Activated naive CD8-positive, alpha-beta T cell (primary cell): ENCODE data around the gene ZNF20.
"Not testable (repeated sequence)": the region's sequence is repeated elsewhere in the genome, so short reads cannot be mapped to it uniquely, and the experiment has no call there.

ENCODE experiments used
- H3K27ac Mint-ChIP-seq: one replicate; pipeline ENCODE4 v1.8.0; 2021; ENCODE audit warnings: mixed read lengths
- H3K27me3 Mint-ChIP-seq: one replicate; pipeline ENCODE4 v1.8.0; 2021; ENCODE audit warnings: mixed read lengths
- H3K36me3 Mint-ChIP-seq: one replicate; pipeline ENCODE4 v1.8.0; 2021; ENCODE audit warnings: mixed read lengths
- H3K4me1 Mint-ChIP-seq: one replicate; pipeline ENCODE4 v1.8.0; 2021; ENCODE audit warnings: low read depth, mixed read lengths
- H3K4me3 Mint-ChIP-seq: one replicate; pipeline ENCODE4 v1.8.0; 2021; ENCODE audit warnings: mild to moderate bottlenecking, mixed read lengths
- H3K9me3 Mint-ChIP-seq: one replicate; pipeline ENCODE4 v1.8.0; 2021; ENCODE audit warnings: low read depth, mixed read lengths

Gene ZNF20

DNA sequence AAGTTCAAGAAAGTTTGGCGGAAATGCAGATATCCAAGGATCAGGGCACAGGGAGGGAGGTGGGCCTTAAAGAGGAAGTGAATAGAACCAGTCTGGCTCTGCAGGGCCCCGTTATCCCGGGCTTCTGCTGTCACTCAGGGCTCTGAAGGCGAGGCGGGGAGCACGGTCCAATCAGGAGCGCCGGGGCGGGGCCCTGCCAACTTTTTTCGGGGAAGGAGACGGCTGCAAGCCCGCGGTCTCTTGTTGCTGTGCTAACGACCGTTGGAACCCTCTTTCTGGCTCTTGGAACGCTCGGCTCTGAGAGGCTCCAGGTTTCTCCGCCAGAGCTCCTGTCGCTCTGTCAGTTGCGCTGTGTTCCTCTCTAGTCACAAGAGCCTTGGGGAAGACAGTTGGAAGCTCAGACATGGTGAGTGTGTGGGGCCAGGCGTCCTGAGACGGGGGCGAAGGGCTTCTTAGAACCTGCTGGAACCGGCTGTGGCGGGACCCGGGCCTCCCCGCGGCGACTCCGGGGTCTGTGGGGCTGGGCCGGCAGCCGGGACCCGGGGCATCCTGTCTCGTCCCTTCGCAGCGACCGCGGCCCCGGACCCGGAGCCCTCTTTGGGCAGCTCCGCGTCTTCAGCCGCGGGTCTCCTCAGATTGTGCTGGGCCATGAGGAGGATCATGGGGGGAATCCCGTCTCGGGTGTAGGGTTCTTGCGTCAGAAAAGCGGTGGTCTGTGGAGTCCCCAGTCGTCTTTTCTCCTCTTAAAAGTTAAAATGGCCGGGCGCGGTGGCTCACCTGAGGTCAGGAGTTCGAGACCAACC is 47.9 kb downstream of the ZNF20 start:
- Mint-ChIP-seq H3K4me1 (peaks cover 4% of the 10 kb centered on the region), H3K27me3 (peaks cover 3% of the 10 kb centered on the region), H3K4me3 (peak overlapping the region; percentile 85), H3K9me3 (no peaks in the 10 kb centered on the region), H3K27ac (peak overlapping the region; percentile 64), H3K36me3 (peaks cover 8% of the 10 kb centered on the region)

DNA sequence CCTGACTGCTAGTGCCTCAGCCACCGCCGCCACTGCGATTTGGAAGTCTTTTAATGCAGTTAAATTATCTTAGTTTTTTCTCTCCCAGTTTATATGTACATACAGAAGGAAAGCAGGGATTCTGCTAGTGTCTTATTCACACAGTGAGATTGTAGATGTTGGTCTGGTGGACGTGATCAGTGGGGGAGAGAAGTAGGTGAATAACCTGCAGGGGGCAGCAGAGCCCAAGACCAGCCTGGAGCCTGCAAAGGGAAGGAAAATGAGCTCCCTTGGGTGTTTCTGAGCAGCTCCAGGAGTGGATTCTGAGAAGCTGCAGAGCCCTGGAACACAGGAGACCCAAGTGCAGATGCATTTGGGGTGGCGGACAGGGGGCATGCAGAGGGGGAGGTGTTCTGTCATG is 49.3 kb downstream of the ZNF20 start:
- no peak overlapping the region for H3K27ac Mint-ChIP-seq
- H3K27me3 Mint-ChIP-seq, result peaks cover 3% of the 10 kb centered on the region
- H3K4me3 Mint-ChIP-seq, result peak overlapping the region; percentile 46
- H3K36me3 Mint-ChIP-seq, result peaks cover 8% of the 10 kb centered on the region
- peaks cover 4% of the 10 kb centered on the region for H3K4me1 Mint-ChIP-seq
- H3K9me3 Mint-ChIP-seq, result no peaks in the 10 kb centered on the region

DNA sequence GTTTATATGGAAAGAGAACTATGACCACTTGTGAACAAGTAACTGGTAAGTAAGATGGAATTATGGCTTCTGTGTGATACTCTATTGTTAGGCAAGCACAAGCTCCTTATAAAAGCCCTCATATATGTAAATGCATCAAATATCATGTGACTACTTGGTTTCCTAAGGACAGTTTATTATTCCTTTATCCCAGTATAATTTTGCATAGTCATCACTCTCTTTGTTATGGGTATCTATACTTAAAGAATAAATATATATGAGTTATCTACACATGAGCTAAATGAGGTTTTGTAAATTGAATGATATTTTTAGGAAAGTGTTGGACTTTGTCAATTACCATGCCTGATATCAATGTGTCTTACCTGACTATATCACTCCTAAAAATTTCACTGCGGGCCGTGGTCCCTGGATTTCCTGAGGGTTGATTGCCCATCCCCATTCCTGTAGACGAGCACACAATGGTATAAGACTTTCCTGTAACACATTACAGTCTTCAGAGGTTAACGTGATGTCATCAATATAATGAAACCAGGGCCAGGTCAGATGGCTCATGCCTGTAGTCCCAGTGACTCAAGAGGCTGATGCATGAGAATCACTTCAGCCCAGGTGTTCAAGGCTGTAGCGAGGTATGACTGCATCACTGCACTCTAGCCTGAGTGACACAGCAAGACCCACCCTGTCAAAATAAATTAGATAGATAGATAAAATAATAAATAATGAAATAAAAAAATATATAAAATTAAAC is 54.9 kb downstream of the ZNF20 start:
- peaks cover 4% of the 10 kb centered on the region for H3K9me3 Mint-ChIP-seq
- no peak overlapping the region for H3K27ac Mint-ChIP-seq
- no peaks in the 10 kb centered on the region for H3K27me3 Mint-ChIP-seq
- no peaks in the 10 kb centered on the region for H3K4me1 Mint-ChIP-seq
- H3K4me3 Mint-ChIP-seq, result no peak overlapping the region
- peaks cover 12% of the 10 kb centered on the region for H3K36me3 Mint-ChIP-seq

DNA sequence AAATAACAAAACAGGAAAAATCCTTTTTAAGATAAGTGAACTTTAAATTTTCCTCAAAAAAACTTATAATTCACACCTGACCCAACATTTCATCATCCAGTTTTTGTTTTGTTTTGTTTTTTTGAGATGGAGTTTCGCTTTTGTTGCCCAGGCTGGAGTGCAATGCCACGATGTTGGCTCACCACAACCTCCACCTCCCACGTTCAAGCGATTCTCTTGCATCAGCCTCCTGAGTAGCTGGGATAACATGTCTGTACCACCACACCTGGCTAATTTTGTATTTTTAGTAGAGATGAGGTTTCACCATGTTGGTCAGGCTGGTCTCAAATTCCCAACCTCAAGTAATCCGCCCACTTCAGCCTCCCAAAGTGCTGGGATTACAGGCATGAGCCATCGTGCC is 56.8 kb downstream of the ZNF20 start:
- H3K4me3 Mint-ChIP-seq, H3K27ac Mint-ChIP-seq, H3K9me3 Mint-ChIP-seq, H3K27me3 Mint-ChIP-seq, H3K4me1 Mint-ChIP-seq: not testable (repeated sequence)
- peaks cover 12% of the 10 kb centered on the region for H3K36me3 Mint-ChIP-seq
